Activated CD4-positive, CD25-positive, alpha-beta regulatory T cell treated with anti-CD3 and anti-CD28 coated beads, Interleukin-2, amount 50 U/mL, for 72 hours (primary cell): ENCODE measurements around the gene MLLT3.

ENCODE experiments used
- DNase-seq: peaks from one replicate; pipeline ENCODE4 v3.0.0; 2021

Gene MLLT3

DNA sequence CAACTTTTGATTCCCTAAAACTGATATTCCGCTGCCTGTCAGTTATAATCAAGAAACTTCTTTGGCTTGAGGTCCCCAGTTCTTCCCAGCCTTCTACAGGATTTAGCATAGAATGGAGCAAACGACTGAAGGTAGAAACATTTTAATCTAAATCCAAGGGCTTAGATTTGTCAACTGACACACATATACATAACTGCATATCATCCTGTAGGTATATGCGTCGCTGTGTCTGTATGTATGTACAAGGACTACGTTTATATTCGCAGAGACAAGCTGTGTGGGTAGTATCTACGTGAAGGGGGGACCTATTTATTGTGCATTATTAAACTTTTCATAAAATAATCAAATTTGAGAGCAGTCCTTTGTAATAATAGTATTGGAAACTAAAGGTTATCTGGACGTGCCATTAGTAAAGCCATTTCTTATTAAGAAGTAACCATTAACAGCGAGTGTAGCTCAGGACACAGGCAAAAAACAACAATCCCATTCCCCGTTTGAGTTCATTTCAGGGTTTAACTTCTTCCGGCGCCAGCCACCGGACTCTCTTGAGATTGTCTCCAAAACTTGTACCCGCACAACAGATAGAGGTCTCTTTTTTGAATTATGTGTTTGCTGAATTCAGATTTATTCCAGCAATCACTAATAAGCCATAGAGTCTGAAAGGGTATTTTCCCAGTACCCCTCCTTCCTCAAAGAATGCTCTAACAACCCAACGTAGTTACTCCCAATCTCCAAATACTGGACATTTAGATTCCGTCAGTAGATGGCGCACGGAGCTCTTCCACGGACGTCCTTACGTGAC lies 2.1 kb upstream of the MLLT3 start:
- DNase-seq = no peak

DNA sequence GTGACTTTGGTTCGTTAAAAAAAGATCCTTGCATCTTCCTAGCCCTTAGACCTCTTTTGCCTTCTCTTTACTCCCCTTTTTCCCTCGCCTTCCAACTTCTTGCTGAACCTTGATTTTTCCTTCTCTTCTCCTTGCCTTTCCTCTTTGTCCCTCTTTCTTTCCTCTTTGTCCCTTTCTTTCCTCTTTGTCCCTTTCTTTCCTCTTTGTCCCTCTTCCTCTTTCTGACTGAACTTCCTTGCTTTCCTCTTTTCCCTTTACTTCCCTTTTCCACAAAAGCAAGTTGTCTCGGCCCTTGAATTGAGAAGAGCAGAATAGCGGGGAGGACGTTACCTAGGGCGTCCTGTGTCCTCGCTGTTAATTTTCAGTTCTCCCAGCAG lies 1.4 kb upstream of the MLLT3 start:
- DNase-seq = no peak

DNA sequence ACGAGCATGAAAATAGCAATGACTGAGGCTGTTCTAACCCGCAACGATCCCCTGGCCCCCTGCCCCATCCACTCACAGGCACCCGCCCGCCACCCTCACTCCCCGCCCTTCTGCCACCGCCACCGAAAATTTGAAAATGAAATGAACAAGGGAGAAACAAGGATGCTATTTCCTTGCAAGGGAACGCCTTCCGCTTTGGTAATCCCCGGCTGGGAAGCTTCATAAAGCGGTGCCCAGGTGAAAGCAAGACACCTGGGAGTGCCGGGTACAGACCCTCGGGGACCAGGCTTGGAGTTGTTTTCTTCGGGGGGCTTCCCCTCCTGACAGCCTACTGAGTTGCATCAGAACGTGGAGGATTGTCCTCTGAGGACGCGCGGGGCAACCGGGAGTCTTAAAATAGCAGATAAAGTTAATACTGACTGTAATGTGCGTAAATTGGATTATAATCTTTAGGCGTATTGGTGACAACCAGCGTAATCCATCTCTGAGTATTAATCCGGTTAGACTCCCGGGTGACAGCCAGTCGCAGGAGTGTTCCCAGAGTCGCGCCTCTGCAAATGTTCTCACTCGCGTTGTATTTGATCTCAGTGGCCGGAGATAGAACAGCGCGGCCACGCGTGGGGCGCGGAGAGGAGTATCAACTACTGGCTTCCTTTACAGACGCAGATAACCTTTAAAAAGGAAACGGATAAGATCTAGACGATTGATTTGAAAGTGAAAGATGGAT lies 885 bp upstream of the MLLT3 start:
- peak; percentile 60 for DNase-seq

DNA sequence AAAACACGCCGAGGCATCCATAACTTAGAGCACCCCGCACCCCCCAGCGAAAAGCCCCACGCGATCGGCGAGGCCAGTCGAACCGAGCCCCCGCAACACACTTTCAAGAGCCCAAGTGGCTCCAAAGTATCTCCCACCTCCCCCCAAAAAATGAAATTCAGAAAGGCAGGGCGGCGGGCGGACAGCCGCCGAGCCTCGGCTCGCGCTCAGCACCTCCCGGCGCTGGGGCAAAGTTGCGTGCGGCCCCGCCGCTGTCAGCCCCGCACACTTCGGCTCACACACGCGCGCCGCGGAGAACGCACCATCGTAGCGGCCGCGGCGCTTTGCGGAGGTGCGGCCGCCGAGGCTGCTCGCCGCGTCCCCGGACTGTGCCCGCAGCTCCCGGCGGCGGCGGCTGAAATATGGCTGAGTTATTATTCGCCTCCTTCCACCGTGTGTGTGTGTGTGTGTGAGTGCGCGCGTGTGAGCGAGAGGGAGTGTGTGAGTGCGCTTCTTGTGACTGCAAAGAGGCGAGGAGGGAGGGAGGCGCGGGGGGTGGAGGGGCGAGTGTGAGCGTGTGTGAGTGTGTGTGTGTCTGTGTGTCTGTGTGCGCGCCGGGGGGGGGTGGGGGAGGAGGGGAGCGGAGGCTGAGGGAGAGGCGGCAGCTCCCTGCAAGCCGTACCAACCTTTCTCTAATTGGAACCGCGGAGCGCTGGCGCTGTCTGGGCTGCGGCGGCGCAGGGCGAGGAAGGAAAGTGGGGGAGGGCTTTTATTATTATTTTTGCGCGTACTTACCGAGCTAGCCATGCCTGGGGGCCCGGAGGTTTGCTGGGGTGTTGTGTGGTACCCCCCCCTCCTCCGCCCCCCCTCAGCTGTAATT lies 599 bp downstream of the MLLT3 start:
- DNase-seq = peak; percentile 64

DNA sequence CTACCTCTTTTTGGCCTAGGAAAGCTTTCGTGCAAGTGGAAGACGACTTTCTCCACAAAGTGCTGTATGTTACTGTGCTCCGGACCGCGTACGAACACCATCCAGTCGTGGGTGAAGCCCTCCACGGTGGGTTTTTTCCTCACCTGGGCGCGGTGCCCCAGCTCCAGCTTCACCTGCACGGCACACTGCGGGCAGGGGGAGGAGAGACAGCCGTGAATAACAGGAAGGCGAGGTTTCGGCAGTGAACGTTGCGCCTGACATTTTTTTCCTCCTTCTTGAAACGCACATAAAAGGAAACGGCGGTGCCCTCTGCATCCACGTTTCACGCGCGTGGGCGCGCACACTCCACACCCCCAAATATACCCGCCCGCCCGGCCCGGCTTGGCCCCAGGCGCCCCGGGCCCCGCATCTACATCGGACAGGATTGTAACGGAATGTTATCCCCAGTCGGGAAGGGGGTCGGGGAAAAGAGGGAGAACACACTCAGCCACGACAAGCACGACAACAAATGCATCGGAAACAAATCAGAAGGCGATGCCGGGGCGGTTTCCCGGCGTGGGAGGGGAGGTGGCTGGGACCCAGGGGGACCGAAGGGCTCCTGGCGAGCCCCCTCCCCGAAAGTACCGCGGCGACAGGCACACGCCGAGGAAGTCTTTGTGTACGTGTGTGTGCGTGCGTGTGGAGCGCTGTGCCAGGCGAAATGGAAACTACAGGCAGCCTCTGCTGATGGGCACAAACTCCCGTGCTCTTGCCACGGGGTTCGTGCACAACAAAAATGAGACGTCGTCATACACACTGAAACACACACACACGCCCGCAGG lies 1.4 kb downstream of the MLLT3 start:
- peak; percentile 51 for DNase-seq

DNA sequence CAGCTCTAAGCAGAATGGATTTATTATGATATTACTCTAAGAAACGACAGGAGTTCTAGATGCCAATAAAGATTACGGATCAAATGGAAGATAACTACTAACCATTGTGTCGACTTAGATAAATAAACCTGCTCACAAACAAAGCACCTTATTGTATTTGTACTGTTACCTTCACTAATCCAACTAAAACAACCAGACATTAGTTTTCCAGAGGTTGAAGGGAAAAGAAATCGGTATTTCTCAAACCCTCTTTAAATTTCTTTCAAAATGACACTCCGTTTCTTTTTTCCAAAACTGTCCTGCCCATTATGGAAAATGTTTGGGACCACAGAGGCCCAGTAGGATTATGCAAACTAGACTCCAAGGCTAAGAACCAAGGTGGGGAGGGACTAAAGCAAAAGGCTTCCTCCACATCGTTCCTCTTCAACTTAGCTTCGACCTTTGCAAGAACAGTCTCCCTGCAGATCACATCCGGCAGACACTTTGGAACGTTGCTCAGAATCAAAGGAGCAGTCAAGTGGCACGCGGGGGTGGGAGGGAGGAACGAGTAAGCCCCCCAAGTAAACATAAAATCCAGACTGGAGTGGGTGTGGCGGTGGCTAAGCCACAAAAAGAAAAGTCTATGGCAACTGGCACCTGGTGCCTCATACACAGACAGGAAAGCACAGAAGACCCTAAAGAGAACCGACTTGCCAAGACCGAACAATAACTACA lies 2.7 kb downstream of the MLLT3 start:
- DNase-seq = peak; percentile 34

DNA sequence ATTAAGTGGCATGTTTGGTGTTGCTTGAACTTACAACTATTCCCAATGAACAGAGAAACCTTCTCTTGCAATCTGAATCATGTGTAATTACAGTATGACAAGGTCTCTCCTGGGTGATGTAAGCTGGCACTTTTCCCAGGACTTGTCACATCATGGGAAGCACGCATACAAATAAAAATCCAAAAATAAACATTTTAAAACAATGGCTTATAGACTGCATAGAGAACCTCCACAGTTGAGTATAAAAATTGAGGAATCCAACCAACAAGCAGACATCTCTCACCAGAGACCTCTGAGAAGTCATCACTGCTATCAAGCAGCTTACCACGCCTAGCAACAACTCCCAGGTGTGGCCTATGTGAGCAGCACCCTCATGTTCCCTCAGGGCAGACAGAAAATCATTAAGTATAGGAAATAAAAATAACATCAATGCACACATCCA lies 3.9 kb downstream of the MLLT3 start:
- DNase-seq = no peak

DNA sequence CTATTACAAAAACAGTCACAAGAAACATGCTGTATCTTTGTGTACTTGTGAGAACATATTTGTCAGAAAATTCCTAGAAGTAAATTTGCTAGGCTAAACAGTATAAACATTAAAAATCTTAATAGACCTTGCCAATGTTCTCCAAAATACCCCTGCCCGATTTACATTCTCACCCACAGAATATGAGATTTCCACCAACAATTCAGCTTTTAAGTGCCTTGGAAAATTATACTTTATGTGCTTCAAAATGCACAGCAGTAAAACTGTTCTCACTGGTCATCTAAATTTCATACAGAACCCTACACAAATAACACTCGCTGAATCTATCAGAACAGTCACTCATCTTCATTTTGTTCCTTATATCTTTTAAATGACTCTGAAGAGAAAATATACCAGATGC lies 5.5 kb downstream of the MLLT3 start:
- no peak for DNase-seq

DNA sequence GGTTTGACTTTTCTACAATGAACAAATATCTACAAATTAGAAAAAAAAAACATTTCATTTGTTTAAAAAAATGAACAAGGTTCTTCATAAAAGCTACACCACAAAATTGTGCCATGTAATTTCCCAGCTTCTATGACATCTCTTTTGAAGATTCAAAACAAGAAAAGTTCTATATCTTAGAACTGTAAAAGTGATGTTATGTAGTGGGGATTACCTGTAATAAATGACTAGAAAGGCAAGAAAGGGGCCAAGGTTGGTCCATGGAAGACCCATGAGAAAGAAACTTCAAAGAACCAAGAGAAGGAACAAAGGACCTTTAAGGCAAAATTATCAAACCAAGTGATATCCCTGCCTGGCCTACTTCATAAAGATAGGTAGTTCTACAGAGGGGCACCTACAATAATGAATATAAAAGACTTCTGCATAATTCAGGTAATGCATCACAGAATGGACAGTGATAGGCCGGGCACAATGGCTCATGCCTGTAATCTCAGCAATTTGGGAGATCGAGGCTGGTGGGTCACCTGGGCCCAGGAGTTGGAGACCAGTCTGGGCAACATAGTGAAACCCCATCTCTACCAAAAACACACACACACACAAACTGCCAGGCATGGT lies 7.6 kb downstream of the MLLT3 start:
- DNase-seq = no peak

DNA sequence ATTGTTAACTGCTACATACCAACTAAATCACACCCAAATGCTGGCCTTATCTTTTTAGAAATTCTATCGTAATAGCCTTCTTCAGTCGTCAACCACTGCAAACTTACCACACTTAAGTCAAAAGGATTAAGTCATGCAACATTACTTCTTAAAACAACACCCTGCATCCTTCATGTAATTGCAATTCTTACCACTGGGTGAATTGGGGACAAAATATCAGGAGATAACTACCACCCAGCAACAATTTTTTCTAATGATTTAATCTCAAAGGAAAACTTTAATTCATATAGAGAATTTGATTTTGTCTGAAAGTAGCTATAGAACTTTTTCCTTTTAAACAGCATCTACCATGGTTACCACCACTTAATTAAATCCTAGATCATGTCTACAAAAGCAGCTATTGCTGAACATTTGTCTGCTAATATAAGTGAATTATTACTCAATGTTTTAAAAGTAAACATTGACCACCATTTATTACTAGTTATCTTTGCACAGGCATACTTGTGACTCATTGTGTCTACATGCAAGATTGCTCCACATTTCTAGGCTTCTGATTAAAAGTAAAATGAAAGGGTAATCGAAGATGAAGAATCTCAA lies 10.5 kb downstream of the MLLT3 start:
- no peak for DNase-seq

DNA sequence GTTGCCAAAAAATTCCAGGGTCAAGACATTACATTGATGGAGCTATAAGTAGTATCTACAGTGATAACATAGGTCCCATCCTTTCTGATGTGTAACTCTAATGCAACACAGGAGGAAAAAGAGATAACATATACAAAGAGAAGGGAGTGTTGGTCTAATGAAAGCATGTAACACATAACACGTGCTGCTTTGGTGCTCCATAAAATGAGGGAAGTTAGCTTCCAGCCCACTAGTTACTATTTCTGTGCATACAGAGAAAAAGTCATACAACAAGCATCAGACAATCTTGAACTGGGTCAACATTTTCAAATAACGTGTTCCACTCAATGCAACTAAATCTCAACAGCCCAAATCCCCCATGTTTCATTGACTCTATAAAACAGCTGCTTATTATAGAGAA lies 11.7 kb downstream of the MLLT3 start:
- DNase-seq = no peak

DNA sequence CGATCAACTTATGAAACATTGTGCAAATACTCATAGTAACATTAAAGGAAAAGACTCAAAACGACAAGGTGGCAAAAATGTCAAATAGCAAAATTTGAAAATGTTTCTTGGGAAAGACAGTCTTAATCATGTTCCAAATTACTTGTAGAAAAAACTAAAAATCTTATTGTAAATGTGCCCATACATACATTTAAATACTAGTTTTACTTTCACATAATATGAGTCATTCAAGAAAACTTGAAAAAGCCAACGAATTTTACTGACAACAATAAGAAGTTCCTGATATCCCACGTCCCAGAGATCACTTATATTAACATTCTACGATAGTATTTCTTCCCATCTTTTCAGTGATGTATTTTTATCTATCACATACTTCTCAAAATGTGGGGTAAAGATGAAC lies 13.7 kb downstream of the MLLT3 start:
- DNase-seq = no peak

DNA sequence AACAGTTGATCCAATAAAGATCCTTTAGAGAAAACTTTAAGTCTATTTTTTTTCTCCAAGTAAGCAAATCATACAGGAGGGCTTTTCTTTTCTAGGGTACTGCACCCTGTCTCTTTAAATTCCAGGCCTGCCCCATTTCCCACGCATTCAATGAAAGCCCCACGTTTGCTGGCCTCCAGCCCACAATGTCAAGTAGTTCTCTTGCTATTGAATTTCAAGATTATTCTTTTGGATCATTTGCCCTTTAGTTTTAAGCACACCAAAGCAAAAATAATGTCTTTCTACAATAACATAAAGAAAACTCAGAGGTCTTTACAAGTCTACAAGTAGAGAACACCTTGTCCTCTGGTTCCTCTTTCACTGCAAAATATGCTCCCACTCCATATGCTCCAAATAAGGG lies 15.6 kb downstream of the MLLT3 start:
- no peak for DNase-seq

DNA sequence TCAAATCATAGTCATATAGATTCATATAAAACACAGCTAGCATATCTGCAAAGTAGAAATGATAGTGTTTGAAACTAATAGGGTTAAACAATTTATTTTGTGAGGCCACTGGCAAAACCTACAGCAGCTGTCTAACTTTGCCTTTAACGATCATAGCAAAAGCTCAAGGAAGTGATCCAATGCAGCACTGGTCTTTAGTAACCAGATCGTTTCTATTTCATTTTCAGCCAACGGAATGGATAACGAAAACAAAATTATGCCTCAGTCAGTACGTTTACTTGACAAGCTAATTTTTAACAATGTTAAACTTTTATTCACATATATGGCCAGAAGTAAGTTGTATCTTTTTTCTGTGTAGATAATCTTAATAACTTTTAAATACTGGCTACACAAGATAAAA lies 17.7 kb downstream of the MLLT3 start:
- DNase-seq = no peak

DNA sequence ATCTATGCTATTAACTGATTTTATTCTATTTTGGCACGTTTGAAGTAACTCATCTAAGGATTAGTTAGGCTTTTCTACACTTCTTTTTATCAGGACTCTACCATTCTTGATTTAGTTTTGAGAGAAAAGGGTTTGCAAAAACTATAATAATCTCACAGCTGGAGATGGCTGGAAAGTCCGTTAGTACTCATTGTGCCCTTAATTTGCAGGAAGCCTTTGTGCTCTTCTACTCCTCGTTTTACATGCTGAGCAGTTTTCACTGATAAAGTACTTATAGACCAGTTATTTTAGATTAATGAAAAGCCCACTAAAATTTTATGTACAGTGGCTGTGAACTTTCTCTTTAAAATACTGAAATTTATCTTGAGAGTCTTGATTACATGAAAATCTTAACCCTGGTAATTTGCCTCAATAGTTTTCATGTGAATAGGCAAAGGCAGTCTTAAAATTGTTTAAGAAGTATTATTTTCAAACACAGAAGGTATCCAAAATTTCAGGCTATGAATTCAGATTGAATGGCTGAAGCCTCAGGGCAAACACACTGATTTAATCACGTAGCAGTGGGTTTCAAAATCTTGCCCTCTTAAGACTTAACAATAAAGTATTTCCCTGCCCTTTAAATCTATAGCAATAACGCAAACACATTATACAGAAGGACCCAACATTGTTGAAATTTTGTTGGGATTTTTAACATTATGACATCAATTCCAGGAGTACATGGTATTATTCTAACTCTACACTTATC lies 18.6 kb downstream of the MLLT3 start:
- DNase-seq = no peak

DNA sequence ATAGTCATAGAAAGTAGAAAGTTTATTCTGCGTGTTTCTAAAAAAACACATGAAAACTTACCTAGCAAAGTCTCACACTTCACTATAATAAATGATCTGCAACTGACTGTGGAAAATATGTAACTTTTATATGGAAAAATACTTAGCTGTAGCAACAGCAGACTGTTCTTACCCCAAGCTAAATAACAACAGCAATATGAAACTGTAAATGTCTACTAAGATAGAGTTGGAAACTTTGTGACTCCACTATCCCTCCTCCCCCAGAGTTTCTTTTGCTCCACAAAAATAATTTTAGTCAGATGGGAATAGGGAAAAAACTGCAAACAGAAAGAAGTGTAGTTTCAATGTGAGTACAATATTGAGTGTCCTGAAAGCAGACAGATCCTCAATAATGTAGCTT lies 21.0 kb downstream of the MLLT3 start:
- DNase-seq = no peak

DNA sequence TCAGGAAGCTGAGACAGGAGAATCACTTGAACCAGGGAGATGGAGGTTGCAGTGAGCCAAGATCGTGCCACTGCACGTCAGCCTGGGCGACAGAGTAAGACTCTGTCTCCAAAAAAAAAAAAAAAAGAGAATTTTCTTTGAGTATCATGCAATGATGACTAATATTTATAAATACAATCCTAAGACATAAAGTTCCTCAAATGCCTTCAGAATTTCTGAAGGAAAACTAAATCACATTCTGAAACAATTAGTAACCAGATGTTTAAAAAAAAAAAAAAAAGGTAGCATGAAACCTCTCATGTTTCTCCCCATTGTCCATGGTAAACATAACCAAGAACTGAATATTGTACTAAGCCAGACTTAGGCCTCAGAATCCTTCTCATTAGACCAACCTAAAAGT lies 23.1 kb downstream of the MLLT3 start:
- DNase-seq = no peak

DNA sequence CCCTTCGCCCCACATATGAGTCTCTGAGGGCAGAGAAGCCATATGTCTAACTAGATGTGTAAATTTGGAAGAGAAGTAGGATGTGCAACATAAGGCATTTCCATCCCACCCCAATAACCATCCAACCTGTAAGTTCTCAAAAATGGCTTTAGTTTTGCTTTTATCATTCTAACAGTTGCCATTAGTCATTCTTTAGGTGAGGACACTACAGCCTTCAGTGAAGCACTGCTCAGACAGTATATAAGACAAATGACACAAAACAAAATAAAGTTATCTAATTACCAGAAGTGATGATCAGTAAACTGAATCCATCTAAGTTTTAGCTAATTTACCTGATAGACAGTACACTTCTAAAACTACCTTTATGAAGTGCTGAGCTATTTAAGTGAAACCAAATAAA lies 23.9 kb downstream of the MLLT3 start:
- DNase-seq = no peak

DNA sequence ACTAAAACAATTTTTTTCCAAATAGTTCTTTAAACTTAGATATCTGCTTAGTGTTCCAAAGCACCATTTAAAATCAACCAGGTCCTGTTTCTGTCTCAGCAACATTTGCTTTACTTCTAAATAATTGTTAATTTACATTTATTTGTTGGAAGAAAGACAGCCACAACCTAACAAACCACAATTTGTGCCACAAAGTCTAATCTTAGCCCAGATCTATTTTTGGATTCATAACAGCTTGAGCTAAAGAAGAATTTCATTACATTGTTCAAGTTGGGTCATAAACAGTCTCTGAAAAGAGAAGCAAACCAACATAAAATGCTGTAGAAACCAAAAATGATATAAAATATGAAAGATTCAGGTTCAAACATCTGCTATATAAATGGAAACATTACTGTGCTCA lies 24.4 kb downstream of the MLLT3 start:
- DNase-seq = no peak

DNA sequence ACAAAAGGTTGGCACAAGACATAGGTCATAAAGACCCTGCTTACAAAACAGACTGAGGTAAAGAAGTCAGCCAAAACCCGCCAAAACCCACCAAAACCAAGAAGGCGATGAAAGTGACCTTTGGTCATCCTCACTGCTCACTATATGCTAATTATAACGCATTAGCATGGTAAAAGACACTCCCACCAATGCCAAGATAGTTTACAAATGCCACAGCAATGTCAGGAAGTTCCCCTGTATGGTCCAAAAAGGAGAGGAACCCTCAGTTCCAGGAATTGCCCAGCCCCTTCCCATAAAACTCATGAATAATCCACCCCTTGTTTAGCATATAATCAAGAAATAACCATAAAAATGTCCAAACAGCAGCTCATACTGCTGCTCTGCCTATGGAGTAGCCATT lies 27.7 kb downstream of the MLLT3 start:
- no peak for DNase-seq
